Right lobe of liver (tissue), 6 donors: ENCODE measurements around the gene BMP4. TPM values are rescaled to one million over a fixed set of nuclear protein-coding genes. Genes with fewer than 3 reads are reported as not detected.

Source experiments
- ATAC-seq, 4 donors: fragments of 200-7000 bp; cut with Tn5 transposase; one replicate each; pipeline ENCODE4 v1.9.1; 2020; ENCODE audit warnings: mild to moderate bottlenecking in 4 of 4, moderate library complexity in 4 of 4
- DNase-seq, 3 donors: peaks; one replicate each; pipeline ENCODE4 v3.0.0-alpha.2; 2020
- H3K27ac ChIP-seq, 3 donors: fragments of 200-600 bp; one replicate each; pipeline ENCODE4 v1.8.0; 2022
- H3K27me3 ChIP-seq, 2 donors: fragments of 200-600 bp; one replicate each; pipeline ENCODE4 v1.8.0; 2022
- H3K36me3 ChIP-seq, 4 donors: fragments of 200-600 bp; sonication (generic) in 1 of 4; one replicate each; pipeline versions ENCODE4 v1.5.1 to v1.8.0; 2017 to 2022; ENCODE audit warnings: control low read depth in 1 of 4
- H3K4me1 ChIP-seq, 4 donors: fragments of 200-600 bp; sonication (generic) in 1 of 4; one replicate each; pipeline versions ENCODE4 v1.5.1 to v1.8.0; 2017 to 2022; ENCODE audit warnings: control low read depth in 1 of 4
- H3K4me3 ChIP-seq, 3 donors: fragments of 200-600 bp; one replicate each; pipeline ENCODE4 v1.8.0; 2022
- H3K9me3 ChIP-seq, 4 donors: fragments of 200-600 bp; sonication (generic) in 1 of 4; one replicate each; pipeline versions ENCODE4 v1.5.1 to v1.8.0; 2017 to 2022; ENCODE audit warnings: control low read depth in 1 of 4
- POLR2A ChIP-seq: fragments of 450-650 bp; IDR thresholded peaks from one replicate; pipeline ENCODE4 v1.6.1; 2017; ENCODE audit warnings: antibody characterized with exemption, mild to moderate bottlenecking
- whole genome bisulfite sequencing: methylation state at CpG from one replicate; pipeline ENCODE4 v1.1.6; 2018; ENCODE audit warnings: low coverage, low lambda C conversion rate; ENCODE audit not compliant: insufficient coverage; ENCODE audit errors: missing lambda C conversion rate; 5-methylcytosine and 5-hydroxymethylcytosine counted together
- intact Hi-C, 2 donors: fragments of 100-400 bp; cut with DNase I; formaldehyde crosslinking; loops; one replicate each; pipeline versions ENCODE4 v1.11.2 to v1.14.1; 2022
- total RNA-seq, 6 experiments: library from RNA; depleted of rRNA in 2 of 6; stranded (reverse); fragments of >200 nt in 2 of 6; fragmentation: NEBNext Ultra II Directional in 3 of 6; extraction: Animal tissue kit (Norgen Biotek cat#: 25700) in 3 of 6; gene quantifications; one replicate each; pipeline versions ENCODE4 v1.1.0 to v1.2.4, GENCODE V29; 2016 to 2023
- TF ChIP-seq, protein P1 (sequence below), 4 donors: fragments of 200-600 bp in 3 of 4; fragments of 450-650 bp in 1 of 4; IDR thresholded peaks; one replicate each; pipeline versions ENCODE4 v1.5.1 to v1.8.0; 2016 to 2022; ENCODE audit warnings: antibody characterized with exemption in 4 of 4, mild to moderate bottlenecking in 2 of 4
- donor health status: DM: no; HTN: yes; CAD: no.
- donor health status: DM: no; HTN: no; CAD: no.
- donor health status: DM: no; HTN: no; CAD: no.
- donor health status: DM: no; HTN: yes; CAD: no.
- donor health status: DM: no; HTN: yes; CAD: no.

The BMP4 gene
- total RNA-seq, 6 experiments from 2014 or later = 1.8 to 3.1 (median 2.4) TPM

DNA sequence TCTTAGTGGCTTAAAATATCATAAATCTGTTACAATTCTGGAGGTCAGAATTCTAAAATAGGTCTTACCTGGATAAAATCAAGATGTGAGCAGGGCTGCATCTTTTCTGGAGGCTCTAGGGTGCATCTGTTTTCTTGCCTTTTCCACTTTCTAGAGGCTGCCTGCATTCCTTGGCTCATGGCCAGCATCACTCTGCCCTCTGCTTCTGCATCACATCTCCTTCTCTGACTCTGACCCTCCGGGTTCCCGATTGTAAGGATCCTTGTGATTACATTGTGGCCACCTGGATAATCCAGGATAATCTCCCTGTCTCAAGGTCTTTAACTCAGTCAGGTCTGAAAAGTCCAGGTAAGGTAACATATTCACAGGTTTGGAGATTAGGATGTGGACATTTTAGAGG lies 11.0 kb upstream of the BMP4 start:
- DNase-seq (no peak), ATAC-seq (no peak)
- Histone ChIP-seq H3K9me3 (no peaks in the 10 kb centered on the region), H3K27ac (no peak overlapping the region), H3K4me3 (no peak overlapping the region), H3K36me3 (no peaks in the 10 kb centered on the region), H3K4me1 (peaks cover 0 to 7% (median 0%) of the 10 kb centered on the region in 4 donors), H3K27me3 (peaks cover 0 to 8% of the 10 kb centered on the region in 2 donors)
- WGBS = 63% methylated on average over 2 of the region's 2 CpGs
- TF ChIP-seq, protein P1, sequence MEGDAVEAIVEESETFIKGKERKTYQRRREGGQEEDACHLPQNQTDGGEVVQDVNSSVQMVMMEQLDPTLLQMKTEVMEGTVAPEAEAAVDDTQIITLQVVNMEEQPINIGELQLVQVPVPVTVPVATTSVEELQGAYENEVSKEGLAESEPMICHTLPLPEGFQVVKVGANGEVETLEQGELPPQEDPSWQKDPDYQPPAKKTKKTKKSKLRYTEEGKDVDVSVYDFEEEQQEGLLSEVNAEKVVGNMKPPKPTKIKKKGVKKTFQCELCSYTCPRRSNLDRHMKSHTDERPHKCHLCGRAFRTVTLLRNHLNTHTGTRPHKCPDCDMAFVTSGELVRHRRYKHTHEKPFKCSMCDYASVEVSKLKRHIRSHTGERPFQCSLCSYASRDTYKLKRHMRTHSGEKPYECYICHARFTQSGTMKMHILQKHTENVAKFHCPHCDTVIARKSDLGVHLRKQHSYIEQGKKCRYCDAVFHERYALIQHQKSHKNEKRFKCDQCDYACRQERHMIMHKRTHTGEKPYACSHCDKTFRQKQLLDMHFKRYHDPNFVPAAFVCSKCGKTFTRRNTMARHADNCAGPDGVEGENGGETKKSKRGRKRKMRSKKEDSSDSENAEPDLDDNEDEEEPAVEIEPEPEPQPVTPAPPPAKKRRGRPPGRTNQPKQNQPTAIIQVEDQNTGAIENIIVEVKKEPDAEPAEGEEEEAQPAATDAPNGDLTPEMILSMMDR (IDR thresholded peaks at IDR 0.05) = no peak
- TF ChIP-seq POLR2A = no peak
- intact Hi-C loops = no loop called here

DNA sequence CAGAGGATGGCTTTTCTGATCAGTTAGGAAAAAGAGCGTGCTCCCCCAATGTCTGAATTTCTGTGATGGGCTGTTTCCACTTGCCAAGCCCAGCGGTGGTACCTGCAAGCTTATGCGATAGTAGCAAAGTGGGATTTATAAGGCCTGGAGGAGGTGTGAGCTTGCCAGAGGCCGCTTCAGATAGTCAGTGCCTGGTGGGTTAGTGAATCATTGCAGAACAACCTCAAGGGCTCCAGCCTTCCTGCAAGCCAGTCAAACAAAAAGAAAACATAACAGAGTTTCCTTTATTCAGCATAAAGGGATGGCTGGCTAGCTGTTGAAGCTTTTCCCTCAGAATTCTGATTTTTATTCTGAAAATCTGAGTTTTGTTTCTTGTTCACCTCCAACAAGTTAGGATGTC lies 7.6 kb upstream of the BMP4 start:
- H3K4me3 ChIP-seq = no peak overlapping the region
- H3K27me3 ChIP-seq = peaks cover 0 to 8% of the 10 kb centered on the region in 2 donors
- no peak overlapping the region for H3K27ac ChIP-seq
- no peak for DNase-seq
- TF ChIP-seq POLR2A = no peak
- TF ChIP-seq, protein P1 (IDR thresholded peaks at IDR 0.05) = no peak
- no peak for ATAC-seq
- peaks cover 0 to 7% (median 0%) of the 10 kb centered on the region in 4 donors for H3K4me1 ChIP-seq
- H3K9me3 ChIP-seq = no peaks in the 10 kb centered on the region
- no peaks in the 10 kb centered on the region for H3K36me3 ChIP-seq
- WGBS = 68% methylated on average over 4 of the region's 4 CpGs
- intact Hi-C loops = no loop called here

DNA sequence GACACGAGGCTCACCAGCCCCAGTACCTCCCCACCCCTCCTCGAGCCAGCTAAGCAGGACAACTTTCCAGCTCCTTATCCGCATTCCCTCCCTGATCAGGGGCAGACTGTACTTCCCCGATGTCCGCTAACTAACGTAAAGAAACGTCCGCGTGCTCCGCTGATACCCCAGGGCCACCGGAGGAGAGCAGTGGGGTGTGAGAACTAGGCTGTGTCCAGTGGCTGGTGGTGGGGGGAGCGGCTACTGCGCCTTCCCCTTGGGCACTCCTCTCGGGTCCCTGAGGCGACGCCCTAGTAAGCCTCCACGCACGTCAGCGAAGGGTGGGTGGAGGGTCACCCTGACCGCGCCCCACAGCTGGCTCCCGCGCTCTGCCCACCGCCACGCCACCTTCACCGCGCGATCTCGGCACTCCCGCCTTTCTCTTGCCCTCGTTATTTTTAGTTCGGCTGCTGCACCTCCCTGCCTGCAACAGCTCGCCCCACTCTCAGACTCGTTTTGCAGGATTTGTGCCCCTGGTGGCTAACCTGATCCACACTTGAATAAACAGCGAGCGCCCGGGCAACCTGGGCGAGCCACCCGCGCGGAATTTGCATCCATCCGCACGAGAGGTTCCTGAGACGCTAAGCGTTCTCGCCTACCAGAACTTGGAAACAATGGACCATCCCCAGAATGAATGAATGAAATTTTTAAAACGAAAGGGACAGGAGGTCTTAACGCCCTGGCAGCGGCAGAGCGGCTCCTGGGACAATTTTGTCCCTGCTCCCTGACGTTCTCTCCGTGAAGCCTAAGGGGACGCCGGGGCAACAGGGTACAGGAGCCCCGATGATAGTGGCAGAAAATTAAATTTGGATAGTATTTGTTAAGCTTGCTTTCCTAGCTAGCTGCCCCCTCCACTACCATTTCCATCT lies 6.9 kb upstream of the BMP4 start:
- peaks cover 0 to 7% (median 0%) of the 10 kb centered on the region in 4 donors for H3K4me1 ChIP-seq
- no peak for TF ChIP-seq POLR2A
- TF ChIP-seq, protein P1 (IDR thresholded peaks at IDR 0.05) = peak; percentile 43 to 58 (median 51)
- H3K36me3 ChIP-seq = no peaks in the 10 kb centered on the region
- H3K27ac ChIP-seq = no peak overlapping the region
- WGBS = 6% methylated on average over 33 of the region's 55 CpGs
- H3K27me3 ChIP-seq = peaks cover 0 to 8% of the 10 kb centered on the region in 2 donors
- peak; percentile 89 to 96 (median 94) for ATAC-seq
- H3K4me3 ChIP-seq = peak overlapping the region; percentile 6 to 26 (median 17)
- intact Hi-C loops = no loop called here
- H3K9me3 ChIP-seq = no peaks in the 10 kb centered on the region
- peak; percentile 48 to 55 (median 54) for DNase-seq

DNA sequence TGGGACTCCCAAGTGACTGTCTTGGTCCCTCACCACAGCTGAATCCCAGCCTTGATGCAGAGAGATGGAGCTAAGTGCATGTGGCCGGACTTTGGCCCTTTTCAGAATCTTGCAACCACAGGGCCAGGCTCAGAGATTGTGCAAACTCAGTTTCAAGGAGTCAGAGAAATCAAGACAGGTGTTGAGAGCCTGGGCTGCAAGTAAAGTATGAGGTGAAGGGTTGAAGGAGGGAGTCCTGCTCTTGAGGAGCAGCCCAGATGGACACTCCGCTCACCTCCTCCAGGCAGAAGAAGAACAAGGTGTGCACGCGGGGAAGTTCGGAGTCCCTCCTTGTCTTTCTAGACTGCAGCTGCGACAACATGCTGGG lies 6.3 kb upstream of the BMP4 start:
- TF ChIP-seq, protein P1 (IDR thresholded peaks at IDR 0.05) = no peak
- no peak for TF ChIP-seq POLR2A
- peaks cover 0 to 7% (median 0%) of the 10 kb centered on the region in 4 donors for H3K4me1 ChIP-seq
- no peak for ATAC-seq
- no peaks in the 10 kb centered on the region for H3K36me3 ChIP-seq
- peaks cover 0 to 8% of the 10 kb centered on the region in 2 donors for H3K27me3 ChIP-seq
- WGBS = 80% methylated on average over 1 of the region's 6 CpGs
- no peak overlapping the region for H3K27ac ChIP-seq
- no peaks in the 10 kb centered on the region for H3K9me3 ChIP-seq
- intact Hi-C loops = no loop called here
- DNase-seq = no peak
- no peak overlapping the region for H3K4me3 ChIP-seq
